ENCODE measurements around the gene FMNL1. TPM values are rescaled to one million over a fixed set of nuclear protein-coding genes. Genes with fewer than 3 reads are reported as not detected.

FMNL1 gene
- total RNA-seq, 1 experiment from 2014 or later = 20.0 TPM

GRCh38 chr17:45240905-45241327 is 19.2 kb downstream of the FMNL1 start:
- Histone ChIP-seq H3K4me1 (ENCODE audit: control insufficient read depth, insufficient read depth, low read length) (no peaks in the 10 kb centered on the region), H3K36me3 (ENCODE audit: control insufficient read depth, insufficient read depth, low read length) (no peaks in the 10 kb centered on the region), H3K27me3 (ENCODE audit: control insufficient read depth, insufficient read depth, low read length) (no peaks in the 10 kb centered on the region), H3K9me3 (ENCODE audit: control insufficient read depth, insufficient read depth, low read depth, low read length) (no peaks in the 10 kb centered on the region), H3K27ac (ENCODE audit: low read length) (no peak overlapping the region), H3K4me3 (ENCODE audit: low read depth in 2 of 2, low read length in 2 of 2) (peak overlapping the region in 1 of 2 experiments; percentile 18; a peak in 1 of 4 replicates)
- intact Hi-C loops (cut with micrococcal nuclease; ENCODE audit: unreplicated experiment) (no loop called here), in situ Hi-C loops (cut with HindIII; ENCODE audit: low pct_unique_long_range_greater_than_20kb, low sequenced_read_pairs) (no loop called here)
- ATAC-seq (no peak), DNase-seq (ENCODE audit: low read depth, low spot score) (no peak)
- no TSS peak for BruUV-seq (replicated peaks)
- POLR2A ChIA-PET = interaction anchor here (0.5 kb wide), 1 partner anchor 131 kb away, joined by 3 read pairs; no protein-coding TSS in a partner anchor
- TF ChIP-seq POLR2AphosphoS5 (IDR thresholded peaks at IDR 0.05; ENCODE audit: low read depth, low read length) (no peak), SIN3A (IDR thresholded peaks at IDR 0.05; ENCODE audit: borderline replicate concordance, insufficient read depth, low read depth, low read length) (no peak)
- CTCF ChIA-PET = no interaction called here

DNA sequence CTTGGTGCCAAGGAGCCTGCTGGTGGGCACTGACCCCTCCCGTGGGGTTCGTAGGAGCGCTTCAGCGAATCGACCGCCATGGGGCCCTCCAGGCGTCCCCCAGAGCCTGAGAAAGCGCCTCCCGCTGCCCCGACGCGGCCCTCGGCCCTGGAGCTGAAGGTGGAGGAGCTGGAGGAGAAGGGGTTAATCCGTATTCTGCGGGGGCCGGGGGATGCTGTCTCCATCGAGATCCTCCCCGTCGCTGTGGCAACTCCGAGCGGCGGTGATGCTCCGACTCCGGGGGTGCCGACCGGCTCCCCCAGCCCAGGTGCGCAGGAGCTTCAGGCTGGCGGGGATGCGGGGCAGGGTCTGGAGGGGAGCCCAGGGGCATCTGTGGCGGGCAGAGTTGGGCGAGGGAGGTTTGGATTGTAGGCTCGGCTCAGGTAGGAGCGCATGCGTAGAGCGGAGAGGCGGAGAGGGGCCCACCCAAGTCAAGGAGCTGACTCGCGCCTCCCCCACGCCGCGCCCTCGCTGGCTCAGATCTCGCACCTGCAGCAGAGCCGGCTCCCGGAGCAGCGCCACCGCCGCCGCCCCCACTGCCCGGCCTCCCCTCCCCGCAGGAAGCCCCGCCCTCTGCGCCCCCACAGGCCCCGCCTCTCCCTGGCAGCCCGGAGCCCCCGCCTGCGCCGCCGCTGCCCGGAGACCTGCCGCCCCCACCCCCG is 19.8 kb downstream of the FMNL1 start:
- H3K9me3 ChIP-seq (ENCODE audit: control insufficient read depth, insufficient read depth, low read depth, low read length) = no peaks in the 10 kb centered on the region
- CTCF ChIA-PET = no interaction called here
- intact Hi-C loops (cut with micrococcal nuclease; ENCODE audit: unreplicated experiment) (no loop called here), in situ Hi-C loops (cut with HindIII; ENCODE audit: low pct_unique_long_range_greater_than_20kb, low sequenced_read_pairs) (no loop called here)
- TF ChIP-seq SIN3A (IDR thresholded peaks at IDR 0.05; ENCODE audit: borderline replicate concordance, insufficient read depth, low read depth, low read length) = no peak
- TF ChIP-seq CTCF (IDR thresholded peaks at IDR 0.05) = no peak
- TF ChIP-seq TCF7L2 (IDR thresholded peaks at IDR 0.05; ENCODE audit: low read depth, low read length) = no peak
- TF ChIP-seq POLR2AphosphoS5 (IDR thresholded peaks at IDR 0.05; ENCODE audit: low read depth, low read length) = no peak
- TF ChIP-seq, protein P1, sequence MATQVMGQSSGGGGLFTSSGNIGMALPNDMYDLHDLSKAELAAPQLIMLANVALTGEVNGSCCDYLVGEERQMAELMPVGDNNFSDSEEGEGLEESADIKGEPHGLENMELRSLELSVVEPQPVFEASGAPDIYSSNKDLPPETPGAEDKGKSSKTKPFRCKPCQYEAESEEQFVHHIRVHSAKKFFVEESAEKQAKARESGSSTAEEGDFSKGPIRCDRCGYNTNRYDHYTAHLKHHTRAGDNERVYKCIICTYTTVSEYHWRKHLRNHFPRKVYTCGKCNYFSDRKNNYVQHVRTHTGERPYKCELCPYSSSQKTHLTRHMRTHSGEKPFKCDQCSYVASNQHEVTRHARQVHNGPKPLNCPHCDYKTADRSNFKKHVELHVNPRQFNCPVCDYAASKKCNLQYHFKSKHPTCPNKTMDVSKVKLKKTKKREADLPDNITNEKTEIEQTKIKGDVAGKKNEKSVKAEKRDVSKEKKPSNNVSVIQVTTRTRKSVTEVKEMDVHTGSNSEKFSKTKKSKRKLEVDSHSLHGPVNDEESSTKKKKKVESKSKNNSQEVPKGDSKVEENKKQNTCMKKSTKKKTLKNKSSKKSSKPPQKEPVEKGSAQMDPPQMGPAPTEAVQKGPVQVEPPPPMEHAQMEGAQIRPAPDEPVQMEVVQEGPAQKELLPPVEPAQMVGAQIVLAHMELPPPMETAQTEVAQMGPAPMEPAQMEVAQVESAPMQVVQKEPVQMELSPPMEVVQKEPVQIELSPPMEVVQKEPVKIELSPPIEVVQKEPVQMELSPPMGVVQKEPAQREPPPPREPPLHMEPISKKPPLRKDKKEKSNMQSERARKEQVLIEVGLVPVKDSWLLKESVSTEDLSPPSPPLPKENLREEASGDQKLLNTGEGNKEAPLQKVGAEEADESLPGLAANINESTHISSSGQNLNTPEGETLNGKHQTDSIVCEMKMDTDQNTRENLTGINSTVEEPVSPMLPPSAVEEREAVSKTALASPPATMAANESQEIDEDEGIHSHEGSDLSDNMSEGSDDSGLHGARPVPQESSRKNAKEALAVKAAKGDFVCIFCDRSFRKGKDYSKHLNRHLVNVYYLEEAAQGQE (IDR thresholded peaks at IDR 0.05; ENCODE audit: insufficient read depth in 1 of 2, low read depth in 2 of 2, low read length in 1 of 2) = no peak
- H3K36me3 ChIP-seq (ENCODE audit: control insufficient read depth, insufficient read depth, low read length) = no peaks in the 10 kb centered on the region
- no peak overlapping the region for H3K27ac ChIP-seq (ENCODE audit: low read length)
- BruUV-seq (replicated peaks) = no TSS peak
- peaks cover 2% of the 10 kb centered on the region; the same call in 1 of the 2 replicates for H3K4me1 ChIP-seq (ENCODE audit: control insufficient read depth, insufficient read depth, low read length)
- POLR2A ChIA-PET = no interaction called here
- peak overlapping the region in 1 of 2 experiments; percentile 18; a peak in 1 of 4 replicates for H3K4me3 ChIP-seq (ENCODE audit: low read depth in 2 of 2, low read length in 2 of 2)
- no peaks in the 10 kb centered on the region for H3K27me3 ChIP-seq (ENCODE audit: control insufficient read depth, insufficient read depth, low read length)
- ATAC-seq = no peak
- no peak for DNase-seq (ENCODE audit: low read depth, low spot score)

DNA sequence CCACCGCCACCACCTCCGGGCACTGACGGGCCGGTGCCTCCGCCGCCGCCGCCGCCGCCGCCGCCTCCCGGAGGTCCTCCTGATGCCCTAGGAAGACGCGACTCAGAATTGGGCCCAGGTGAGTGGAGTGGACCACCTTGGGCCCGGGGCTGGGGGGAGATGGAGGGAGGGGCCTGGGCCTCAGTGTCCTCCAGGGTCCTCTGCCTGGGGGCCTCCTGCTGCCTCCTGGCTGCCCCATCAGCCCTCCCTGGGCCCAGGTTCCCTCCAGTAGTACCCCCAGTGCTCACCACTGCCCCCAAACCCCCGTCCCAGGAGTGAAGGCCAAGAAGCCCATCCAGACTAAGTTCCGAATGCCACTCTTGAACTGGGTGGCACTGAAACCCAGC is 20.3 kb downstream of the FMNL1 start:
- Histone ChIP-seq H3K4me3 (ENCODE audit: low read depth in 2 of 2, low read length in 2 of 2) (no peak overlapping the region), H3K27ac (ENCODE audit: low read length) (no peak overlapping the region), H3K9me3 (ENCODE audit: control insufficient read depth, insufficient read depth, low read depth, low read length) (no peaks in the 10 kb centered on the region), H3K4me1 (ENCODE audit: control insufficient read depth, insufficient read depth, low read length) (peaks cover 5% of the 10 kb centered on the region; the same call in 1 of the 2 replicates), H3K27me3 (ENCODE audit: control insufficient read depth, insufficient read depth, low read length) (no peaks in the 10 kb centered on the region), H3K36me3 (ENCODE audit: control insufficient read depth, insufficient read depth, low read length) (no peaks in the 10 kb centered on the region)
- ChIA-PET POLR2A (no interaction called here), CTCF (no interaction called here)
- in situ Hi-C loops (cut with HindIII; ENCODE audit: low pct_unique_long_range_greater_than_20kb, low sequenced_read_pairs) = no loop called here
- intact Hi-C loops (cut with micrococcal nuclease; ENCODE audit: unreplicated experiment) = no loop called here
- BruUV-seq (replicated peaks) = no TSS peak
- TF ChIP-seq CTCF (IDR thresholded peaks at IDR 0.05) = no peak
- no peak for TF ChIP-seq POLR2AphosphoS5 (IDR thresholded peaks at IDR 0.05; ENCODE audit: low read depth, low read length)
- no peak for TF ChIP-seq SIN3A (IDR thresholded peaks at IDR 0.05; ENCODE audit: borderline replicate concordance, insufficient read depth, low read depth, low read length)
- TF ChIP-seq TCF7L2 (IDR thresholded peaks at IDR 0.05; ENCODE audit: low read depth, low read length) = no peak
- TF ChIP-seq, protein P1 (IDR thresholded peaks at IDR 0.05; ENCODE audit: insufficient read depth in 1 of 2, low read depth in 2 of 2, low read length in 1 of 2) = no peak
- ATAC-seq (no peak), DNase-seq (ENCODE audit: low read depth, low spot score) (no peak)
